Left hindlimb (tissue), 1 donor: Measurements from ENCODE around the gene TBX6.
A peak's percentile ranks its signal among the peaks of the same experiment; 100 is the strongest.

Source experiments
- DNase-seq: peaks from one replicate; pipeline ENCODE4 v3.0.0-alpha.2; 2018

The TBX6 gene

GRCh38 chr16:30113031-30113710, 21.4 kb upstream of the TBX6 start, which contains the start of gene GDPD3:
Gene GDPD3, minus strand, starts transcription at chr16:30113537. Its CDS starts 59 bp downstream, at chr16:30113478.
- no peak for DNase-seq

- DNase-seq, result no peak
Observed at GRCh38 chr16:30112197-30113030, 20.7 kb upstream of the TBX6 start.

- DNase-seq, result no peak
Observed at GRCh38 chr16:30110661-30111060, 18.9 kb upstream of the TBX6 start.

- no peak for DNase-seq
Observed at GRCh38 chr16:30108059-30108850, 16.5 kb upstream of the TBX6 start.

DNA sequence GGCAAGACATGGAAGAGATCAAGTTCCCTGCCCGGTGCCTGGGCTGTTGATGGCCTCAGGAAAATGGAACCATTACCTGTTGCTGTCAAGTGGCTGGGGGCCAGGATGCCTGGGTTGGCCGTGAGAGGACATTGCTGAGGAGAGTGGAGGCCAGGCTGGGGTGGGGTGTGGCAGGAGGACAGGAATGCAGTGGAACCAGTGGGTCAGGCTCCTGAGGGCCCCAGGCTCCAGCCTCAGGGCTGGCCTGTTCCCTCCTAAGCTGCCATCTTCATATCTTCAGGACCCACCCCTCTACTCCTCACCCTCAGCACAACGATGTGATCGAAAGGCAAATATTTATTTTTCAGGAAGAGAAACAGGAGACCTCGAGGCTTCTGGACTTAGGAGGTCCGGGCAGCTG, 12.8 kb upstream of the TBX6 start:
- no peak for DNase-seq

DNA sequence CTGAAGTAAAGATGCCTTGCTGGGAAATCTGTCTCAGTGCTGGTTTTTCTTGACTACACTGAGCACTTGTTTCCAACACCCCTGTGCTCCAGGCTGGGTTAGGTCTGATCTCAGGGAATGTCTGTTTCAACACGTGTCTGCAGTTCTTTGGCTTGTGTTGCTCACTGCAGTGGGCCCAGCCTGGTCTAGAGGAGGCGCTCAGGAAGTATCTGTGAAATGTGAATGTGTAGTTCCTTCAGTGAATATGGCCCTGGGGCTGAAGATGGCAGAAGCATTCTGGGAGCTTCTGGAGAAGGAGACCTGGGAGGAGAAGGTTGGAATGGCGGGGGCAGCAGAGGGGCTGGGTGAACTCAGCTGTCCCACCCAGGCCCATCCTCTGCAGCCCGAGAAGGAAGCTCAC, 12.4 kb upstream of the TBX6 start:
- no peak for DNase-seq

DNA sequence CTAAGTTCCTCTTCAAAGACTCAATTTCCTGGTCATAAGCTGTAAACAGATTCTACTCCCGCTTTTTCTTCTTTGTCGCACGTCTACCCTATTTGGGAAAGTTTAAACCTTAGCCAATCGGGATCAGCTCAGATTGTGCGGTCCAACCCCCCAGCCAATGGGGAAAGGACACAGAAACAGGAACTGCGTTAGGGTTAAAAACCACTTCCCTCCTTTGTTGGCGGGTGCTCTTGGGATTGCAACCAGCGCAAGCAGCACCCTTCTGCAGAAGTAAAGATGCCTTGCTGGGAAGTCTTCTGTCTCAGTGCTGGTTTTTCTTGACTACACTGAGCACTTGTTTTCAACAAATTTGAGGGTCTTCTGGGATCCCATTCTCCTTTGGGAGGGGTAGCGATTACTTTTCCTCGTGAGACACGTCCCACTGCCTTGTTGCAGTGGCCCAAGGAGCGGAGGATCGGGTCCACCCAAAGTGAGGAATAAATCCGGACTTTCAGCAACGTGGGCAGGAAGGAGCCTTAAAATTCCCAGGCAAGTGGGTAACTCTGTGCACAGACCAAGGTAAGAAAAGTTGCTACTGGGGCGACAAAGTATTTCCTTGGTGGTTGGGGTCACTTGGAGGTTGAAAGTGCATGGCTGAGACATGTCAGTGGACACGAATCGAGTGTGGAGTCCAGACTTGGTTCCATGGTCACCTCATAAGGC, 5.3 kb upstream of the TBX6 start:
- no peak for DNase-seq

GRCh38 chr16:30096105-30096861, 4.6 kb upstream of the TBX6 start, which contains the start of gene YPEL3:
Gene YPEL3, minus strand, starts transcription at chr16:30096213. Its CDS starts 731 bp downstream, at chr16:30095482.
- DNase-seq, result peak; percentile 94

DNA sequence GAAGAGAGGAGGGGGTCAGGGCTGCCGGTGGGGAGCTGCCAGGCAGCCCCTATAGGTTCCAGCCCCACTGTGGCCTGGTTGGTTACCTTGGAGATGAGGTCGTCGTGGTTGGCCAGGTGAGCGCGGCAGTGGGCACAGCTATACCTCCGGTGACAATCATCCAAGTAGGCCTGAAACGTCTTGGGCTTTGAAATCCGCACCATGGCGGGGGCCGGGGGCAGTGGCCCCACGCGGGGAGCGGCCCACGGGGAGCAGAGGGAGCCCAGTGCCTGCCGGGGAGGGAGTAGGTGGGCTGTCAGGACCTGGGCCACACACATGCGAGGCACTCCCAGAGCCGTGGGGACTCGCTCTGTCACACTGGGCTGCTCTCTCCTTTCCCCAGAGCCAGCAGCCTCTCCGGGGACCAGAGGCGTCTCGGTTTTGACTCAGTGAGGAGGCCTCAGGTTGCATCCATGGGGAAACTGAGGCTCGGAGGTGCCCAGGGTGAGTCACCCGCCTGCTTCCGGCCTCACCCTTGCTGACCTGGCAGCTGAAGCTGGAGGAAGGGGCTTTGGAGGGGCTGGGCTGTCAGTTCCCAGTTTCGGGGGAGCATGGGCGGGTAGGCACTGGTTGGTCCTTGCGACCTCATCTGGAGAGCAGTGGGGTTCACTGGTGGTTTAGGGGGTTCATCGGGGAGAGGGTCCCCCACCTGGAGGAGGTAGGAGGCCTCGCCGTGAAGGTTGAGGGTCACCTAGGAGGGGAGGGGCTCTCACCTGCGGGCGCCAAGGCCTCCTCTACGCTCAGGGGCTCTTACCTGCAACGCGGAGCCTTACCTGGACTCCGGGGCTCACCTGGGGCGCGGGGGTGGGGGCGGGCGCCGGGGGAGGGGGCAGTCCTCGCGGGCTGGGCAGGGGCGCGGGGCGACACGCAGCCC, 3.7 kb upstream of the TBX6 start:
- no peak for DNase-seq

GRCh38 chr16:30094541-30095165, 2.9 kb upstream of the TBX6 start:
- DNase-seq, result no peak

DNA sequence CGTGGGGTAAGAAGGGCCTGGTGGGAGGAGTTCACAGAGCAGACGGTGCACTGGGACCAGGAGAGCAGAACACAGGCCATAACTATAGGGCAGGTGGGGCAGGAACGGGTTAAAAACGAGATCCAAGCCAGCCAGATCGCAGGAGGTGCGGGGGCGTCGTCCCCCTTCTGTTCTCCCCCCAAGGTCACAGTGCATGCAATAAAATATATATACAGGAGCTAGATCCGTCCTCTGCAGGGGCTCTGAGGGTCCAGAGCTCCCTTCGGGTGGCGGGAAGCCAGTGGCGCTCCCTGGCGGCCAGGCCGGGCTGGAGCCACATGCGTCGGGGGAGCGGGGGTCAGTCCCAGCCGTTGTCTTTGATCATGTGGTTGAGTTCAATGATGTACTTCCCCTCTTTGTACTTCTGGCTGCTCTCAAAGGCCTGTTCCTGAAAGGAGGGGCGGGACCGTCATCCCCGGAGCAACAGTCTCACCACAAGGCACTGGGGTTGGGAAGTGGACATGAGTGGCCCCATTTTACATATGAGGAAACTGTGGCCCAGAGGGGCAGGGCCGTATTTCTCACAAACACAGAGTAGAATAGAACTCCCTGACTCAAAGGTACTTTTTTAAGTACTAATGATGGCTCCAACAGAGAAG, 768 bp upstream of the TBX6 start:
- peak; percentile 75 for DNase-seq

DNA sequence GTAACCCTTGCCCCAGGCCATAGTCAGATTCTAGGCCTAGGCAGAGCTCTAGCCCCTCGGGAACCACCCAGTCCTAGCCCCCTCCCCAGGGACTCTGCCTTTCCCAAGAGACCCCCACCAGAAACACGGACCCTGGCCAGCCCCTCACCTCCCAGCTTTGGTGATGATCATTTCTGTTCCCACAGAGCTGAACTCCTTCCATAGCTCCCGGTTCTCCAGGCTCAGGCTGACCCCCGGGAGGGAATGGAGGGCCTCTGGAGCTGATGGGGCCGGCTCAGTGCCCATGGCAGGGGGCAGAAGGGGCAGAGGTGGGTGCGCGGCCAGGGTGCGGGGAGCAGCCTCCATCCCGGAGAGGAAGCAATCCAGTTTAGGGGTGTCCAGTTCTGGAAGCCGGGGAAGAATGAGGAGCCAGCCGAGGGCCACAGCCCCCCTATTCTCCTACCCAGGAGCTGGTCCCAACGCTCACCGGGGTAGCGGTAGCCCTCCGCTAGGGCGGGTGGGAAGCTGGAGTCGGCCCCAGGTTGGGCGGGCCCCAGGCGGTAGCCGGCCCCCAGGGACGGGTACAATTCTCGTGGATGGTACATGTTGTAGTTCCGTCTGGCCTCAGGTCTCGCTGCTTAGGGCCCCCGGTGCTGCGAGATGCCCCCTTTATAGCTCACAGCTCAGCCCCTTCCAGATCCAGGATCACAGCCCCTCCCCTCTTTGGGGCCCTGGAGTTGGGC, 953 bp downstream of the TBX6 start:
- no peak for DNase-seq

DNA sequence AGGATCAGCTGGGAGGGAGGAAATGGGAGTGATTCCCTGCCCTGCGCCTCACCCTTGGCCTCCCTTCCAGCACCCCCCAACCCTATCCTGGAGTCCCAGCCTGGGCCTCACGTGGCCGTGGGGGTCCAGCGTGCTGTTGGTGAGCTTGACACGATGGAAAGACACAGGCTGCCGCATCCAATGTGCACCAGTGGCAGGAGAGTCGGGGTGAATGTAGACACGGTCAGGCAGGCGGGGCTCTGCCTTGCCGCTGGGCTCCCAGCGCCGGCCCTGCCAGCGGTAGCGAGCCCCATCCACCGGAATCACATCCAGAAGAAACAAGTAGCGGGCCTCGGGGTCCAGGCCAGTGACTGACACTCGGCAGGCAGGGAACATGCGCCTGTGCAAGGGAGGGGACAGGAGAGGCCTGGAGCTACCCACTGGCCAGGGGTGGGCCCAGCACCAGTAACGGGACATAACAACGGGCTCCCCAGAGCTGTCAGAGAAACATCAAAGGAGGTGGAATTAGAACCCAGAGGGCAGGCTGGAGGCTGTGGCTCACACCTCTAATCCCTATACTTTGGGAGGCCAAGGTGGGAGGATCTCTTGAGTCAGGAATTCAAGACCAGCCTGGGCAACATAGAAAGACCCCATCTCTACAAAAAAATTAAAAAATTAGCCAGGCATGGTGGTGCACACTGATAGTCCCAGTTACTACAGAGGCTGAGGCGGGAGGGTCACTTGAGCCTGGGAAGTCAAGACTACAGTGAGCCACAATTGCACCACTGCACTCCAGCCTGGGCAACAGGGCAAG, 2.7 kb downstream of the TBX6 start:
- no peak for DNase-seq

DNA sequence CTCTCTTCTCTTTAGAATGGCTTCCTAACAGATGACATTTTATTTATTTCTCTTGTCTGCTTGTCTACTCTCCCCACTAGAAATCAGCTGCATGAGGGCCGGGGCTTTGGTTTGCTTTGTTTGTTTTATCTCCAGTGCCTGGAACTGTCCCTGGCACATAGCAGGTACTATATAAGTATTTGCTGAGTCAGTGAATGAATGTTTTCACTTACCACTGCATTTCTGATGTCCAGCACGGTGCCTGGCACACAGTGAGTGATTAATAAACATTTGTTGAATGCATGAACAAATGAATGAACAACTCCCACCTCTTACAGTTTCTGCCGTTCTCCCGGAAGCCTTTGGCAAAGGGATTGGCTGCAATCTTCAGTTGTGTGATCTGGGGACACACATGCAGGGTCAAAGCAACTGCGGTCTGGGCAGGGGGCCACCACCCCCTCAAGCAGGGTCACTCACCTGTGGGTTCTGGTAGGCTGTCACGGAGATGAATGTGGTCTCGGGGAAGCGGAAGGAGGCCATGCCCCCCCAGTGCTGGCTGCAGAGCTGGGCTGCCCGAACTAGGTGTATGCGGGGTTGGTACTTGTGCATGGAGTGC, 3.4 kb downstream of the TBX6 start:
- no peak for DNase-seq

GRCh38 chr16:30087181-30087898, 4.4 kb downstream of the TBX6 start:
- DNase-seq, result no peak

GRCh38 chr16:30086291-30087140, 5.2 kb downstream of the TBX6 start:
- no peak for DNase-seq
